Measurements from ENCODE around the gene AP4B1.

Gene AP4B1

GRCh38 chr1:113846391-113847035 lies 58.1 kb downstream of the AP4B1 start (continued):
- TF ChIP-seq PATZ1 (tag by site-specific recombination; IDR thresholded peaks at IDR 0.05) (no peak), ZNF175 (tag by site-specific recombination; IDR thresholded peaks at IDR 0.05) (no peak), ZNF449 (tag by site-specific recombination; IDR thresholded peaks at IDR 0.05) (no peak), SCRT2 (tag by site-specific recombination; IDR thresholded peaks at IDR 0.05) (no peak), ZNF747 (tag by site-specific recombination; IDR thresholded peaks at IDR 0.05) (no peak), KLF17 (tag by site-specific recombination; IDR thresholded peaks at IDR 0.05) (no peak), PRDM1 (tag by site-specific recombination; IDR thresholded peaks at IDR 0.05) (peak; percentile 77), ZNF704 (tag by site-specific recombination; IDR thresholded peaks at IDR 0.05) (no peak), ZNF398 (tag by site-specific recombination; IDR thresholded peaks at IDR 0.05) (no peak), ZBTB8A (tag by site-specific recombination; IDR thresholded peaks at IDR 0.05) (no peak), ZBTB48 (tag by site-specific recombination; IDR thresholded peaks at IDR 0.05) (no peak)
